Endothelial cell (in vitro differentiated cells): ENCODE results near the gene PDK1. TPM values are rescaled to one million over a fixed set of nuclear protein-coding genes. Genes with fewer than 3 reads are reported as not detected.
A peak's percentile ranks its signal among the peaks of the same experiment; 100 is the strongest.

Experiments
- DNase-seq: peaks from one replicate; pipeline ENCODE4 v3.0.0; 2021; ENCODE audit warnings: low spot score
- H3K27ac Mint-ChIP-seq: one replicate; pipeline ENCODE4 v1.8.0; 2021; ENCODE audit warnings: mixed read lengths, inconsistent platforms; ENCODE audit not compliant: unreplicated experiment
- H3K27me3 Mint-ChIP-seq: one replicate; pipeline ENCODE4 v1.8.0; 2021; ENCODE audit warnings: mild to moderate bottlenecking, moderate library complexity, mixed read lengths, inconsistent platforms; ENCODE audit not compliant: unreplicated experiment
- H3K36me3 Mint-ChIP-seq: one replicate; pipeline ENCODE4 v1.8.0; 2021; ENCODE audit warnings: mild to moderate bottlenecking, low read depth, mixed read lengths, inconsistent platforms; ENCODE audit not compliant: unreplicated experiment
- H3K4me1 Mint-ChIP-seq: one replicate; pipeline ENCODE4 v1.8.0; 2021; ENCODE audit warnings: mild to moderate bottlenecking, mixed read lengths, inconsistent platforms; ENCODE audit not compliant: unreplicated experiment
- H3K4me3 Mint-ChIP-seq: one replicate; pipeline ENCODE4 v1.8.0; 2021; ENCODE audit warnings: mild to moderate bottlenecking, mixed read lengths, inconsistent platforms; ENCODE audit not compliant: unreplicated experiment
- H3K9me3 Mint-ChIP-seq: one replicate; pipeline ENCODE4 v1.8.0; 2021; ENCODE audit warnings: mixed read lengths, inconsistent platforms; ENCODE audit not compliant: unreplicated experiment
- CTCF ChIP-seq: fragments of 200-600 bp; sonication (generic); IDR thresholded peaks from one replicate; pipeline ENCODE4 v1.5.0; 2021; ENCODE audit warnings: antibody characterized with exemption; ENCODE audit not compliant: unreplicated experiment
- total RNA-seq: library from RNA; stranded (reverse); fragmentation: NEBNext Ultra II Directional; extraction: Animal tissue kit (Norgen Biotek cat#: 25700); gene quantifications from one replicate; pipeline ENCODE4 v1.2.1, GENCODE V29; 2021; ENCODE audit not compliant: unreplicated experiment

Gene PDK1
- total RNA-seq, 1 donor from 2014 or later = 16.4 TPM

GRCh38 chr2:172562298-172562697 lies 6.4 kb downstream of the PDK1 start:
- Mint-ChIP-seq H3K4me3 (no peak overlapping the region), H3K9me3 (no peaks in the 10 kb centered on the region), H3K4me1 (peaks cover 3% of the 10 kb centered on the region), H3K27ac (no peak overlapping the region), H3K36me3 (peaks cover 8% of the 10 kb centered on the region), H3K27me3 (peaks cover 1% of the 10 kb centered on the region)
- no peak for DNase-seq
- TF ChIP-seq CTCF = no peak

- H3K4me1 Mint-ChIP-seq = no peaks in the 10 kb centered on the region
- no peak overlapping the region for H3K27ac Mint-ChIP-seq
- peaks cover 8% of the 10 kb centered on the region for H3K36me3 Mint-ChIP-seq
These were observed 8.5 kb downstream of the PDK1 start for GRCh38 chr2:172564376-172564775.

GRCh38 chr2:172571245-172571644 lies 15.4 kb downstream of the PDK1 start:
- Mint-ChIP-seq H3K27me3 (no peaks in the 10 kb centered on the region), H3K36me3 (peaks cover 21% of the 10 kb centered on the region), H3K9me3 (peaks cover 1% of the 10 kb centered on the region), H3K4me3 (no peak overlapping the region), H3K4me1 (no peaks in the 10 kb centered on the region), H3K27ac (no peak overlapping the region)
- no peak for DNase-seq
- no peak for TF ChIP-seq CTCF

More at GRCh38 chr2:172564376-172564775, 8.5 kb downstream of the PDK1 start:
- Mint-ChIP-seq H3K27me3 (no peaks in the 10 kb centered on the region), H3K4me3 (no peak overlapping the region), H3K9me3 (no peaks in the 10 kb centered on the region)
- no peak for DNase-seq
- TF ChIP-seq CTCF = no peak

- Mint-ChIP-seq H3K27me3 (no peaks in the 10 kb centered on the region), H3K36me3 (peaks cover 27% of the 10 kb centered on the region), H3K9me3 (peaks cover 6% of the 10 kb centered on the region), H3K27ac (no peak overlapping the region), H3K4me1 (no peaks in the 10 kb centered on the region), H3K4me3 (no peak overlapping the region)
- no peak for DNase-seq
- no peak for TF ChIP-seq CTCF
These were observed 17.1 kb downstream of the PDK1 start for GRCh38 chr2:172572981-172573380.

- H3K9me3 Mint-ChIP-seq = peaks cover 9% of the 10 kb centered on the region
- H3K27me3 Mint-ChIP-seq = no peaks in the 10 kb centered on the region
- TF ChIP-seq CTCF = no peak
- no peak for DNase-seq
- peaks cover 2% of the 10 kb centered on the region for H3K4me1 Mint-ChIP-seq
- peak overlapping the region; percentile 48 for H3K4me3 Mint-ChIP-seq
- no peak overlapping the region for H3K27ac Mint-ChIP-seq
- H3K36me3 Mint-ChIP-seq = peaks cover 31% of the 10 kb centered on the region
These were observed 19.1 kb downstream of the PDK1 start for GRCh38 chr2:172574965-172575364.
